Mucosa of stomach (tissue), 1 donor: ENCODE results near the gene DIAPH2.
"Not testable (repeated sequence)": the region's sequence is repeated elsewhere in the genome, so short reads cannot be mapped to it uniquely, and the experiment has no call there.

Experiments used
- H3K27me3 ChIP-seq: one replicate; pipeline ENCODE4 v1.7.0; 2013; ENCODE audit warnings: mild to moderate bottlenecking, low read length; ENCODE audit not compliant: control insufficient read depth, insufficient read depth
- H3K36me3 ChIP-seq: one replicate; pipeline ENCODE4 v1.7.0; 2013; ENCODE audit warnings: low read length; ENCODE audit not compliant: control insufficient read depth, insufficient read depth
- H3K4me1 ChIP-seq: one replicate; pipeline ENCODE4 v1.7.0; 2013; ENCODE audit warnings: mild to moderate bottlenecking, low read length; ENCODE audit not compliant: control insufficient read depth, insufficient read depth
- H3K4me3 ChIP-seq: one replicate; pipeline ENCODE4 v1.7.0; 2013; ENCODE audit warnings: low read length
- H3K9ac ChIP-seq: one replicate; pipeline ENCODE4 v1.7.0; 2013; ENCODE audit warnings: mild to moderate bottlenecking, low read length, moderate library complexity
- H3K9me3 ChIP-seq: one replicate; pipeline ENCODE4 v1.7.0; 2013; ENCODE audit warnings: mild to moderate bottlenecking, low read length, moderate library complexity; ENCODE audit not compliant: control insufficient read depth
- donor health status: Pancreatic carcinoma.

DIAPH2 gene

DNA sequence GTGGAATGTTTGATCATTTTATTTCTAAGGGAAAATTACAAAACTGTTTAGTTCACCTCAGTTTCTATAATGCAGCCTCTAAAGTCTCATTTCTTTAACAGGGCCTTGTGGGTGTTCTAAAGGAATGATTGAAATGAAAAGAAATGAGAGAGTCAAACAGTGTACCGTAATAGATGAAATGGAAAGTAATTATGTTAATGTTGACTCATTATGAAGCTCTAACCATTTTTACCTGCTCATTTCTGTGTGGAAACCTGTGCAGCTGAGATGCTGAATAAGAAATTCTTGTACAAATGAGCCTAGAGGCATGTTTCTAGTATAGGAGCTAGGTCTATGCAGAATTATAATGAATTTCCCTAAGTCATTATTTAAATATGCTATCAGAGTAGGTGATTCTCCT is 153.9 kb downstream of the DIAPH2 start:
- H3K36me3 ChIP-seq = no peaks in the 10 kb centered on the region
- no peaks in the 10 kb centered on the region for H3K9me3 ChIP-seq
- no peak overlapping the region for H3K4me3 ChIP-seq
- no peak overlapping the region for H3K9ac ChIP-seq
- H3K27me3 ChIP-seq = no peaks in the 10 kb centered on the region
- no peaks in the 10 kb centered on the region for H3K4me1 ChIP-seq

DNA sequence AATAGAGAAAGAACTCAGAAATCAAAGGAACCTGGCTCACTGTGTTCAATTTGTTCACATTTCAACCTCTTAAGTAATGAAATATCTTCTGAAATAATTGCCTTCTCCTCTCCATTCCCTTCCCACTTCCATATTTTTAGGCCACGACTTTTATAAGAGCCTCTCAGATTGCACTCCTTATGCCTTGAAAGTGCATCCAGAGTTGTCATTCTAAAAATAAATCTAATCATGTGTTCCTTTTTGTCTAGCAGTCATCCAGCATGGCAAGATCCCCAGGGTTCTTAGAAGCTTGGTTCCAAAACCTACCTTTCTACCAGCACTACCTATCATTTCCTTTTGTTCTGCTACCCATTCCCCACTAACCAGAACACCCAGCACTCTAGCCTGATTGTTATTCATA is 156.7 kb downstream of the DIAPH2 start:
- no peak overlapping the region for H3K9ac ChIP-seq
- no peaks in the 10 kb centered on the region for H3K36me3 ChIP-seq
- H3K27me3 ChIP-seq = no peaks in the 10 kb centered on the region
- H3K4me1 ChIP-seq = no peaks in the 10 kb centered on the region
- no peak overlapping the region for H3K4me3 ChIP-seq
- H3K9me3 ChIP-seq = no peaks in the 10 kb centered on the region

DNA sequence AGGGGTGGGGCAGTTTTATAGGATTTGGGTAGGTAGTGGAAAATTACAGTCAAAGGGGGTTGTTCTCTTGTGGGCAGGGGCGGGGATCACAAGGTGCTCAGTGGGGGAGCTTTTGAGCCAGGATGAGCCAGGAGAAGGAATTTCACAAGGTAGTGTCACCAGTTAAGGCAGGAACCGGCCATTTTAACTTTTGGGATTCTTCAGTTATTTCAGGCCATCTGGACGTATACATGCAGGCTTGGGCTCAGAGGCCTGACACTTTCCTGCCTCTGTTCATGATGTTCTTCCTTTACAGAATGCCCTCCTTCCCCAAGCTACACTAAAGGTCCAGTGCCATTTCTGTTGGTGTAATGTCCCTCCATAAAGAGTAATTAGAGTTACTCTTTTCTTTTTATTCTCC is 157.2 kb downstream of the DIAPH2 start:
- H3K9ac ChIP-seq, H3K36me3 ChIP-seq, H3K9me3 ChIP-seq, H3K4me3 ChIP-seq, H3K27me3 ChIP-seq, H3K4me1 ChIP-seq: not testable (repeated sequence)

DNA sequence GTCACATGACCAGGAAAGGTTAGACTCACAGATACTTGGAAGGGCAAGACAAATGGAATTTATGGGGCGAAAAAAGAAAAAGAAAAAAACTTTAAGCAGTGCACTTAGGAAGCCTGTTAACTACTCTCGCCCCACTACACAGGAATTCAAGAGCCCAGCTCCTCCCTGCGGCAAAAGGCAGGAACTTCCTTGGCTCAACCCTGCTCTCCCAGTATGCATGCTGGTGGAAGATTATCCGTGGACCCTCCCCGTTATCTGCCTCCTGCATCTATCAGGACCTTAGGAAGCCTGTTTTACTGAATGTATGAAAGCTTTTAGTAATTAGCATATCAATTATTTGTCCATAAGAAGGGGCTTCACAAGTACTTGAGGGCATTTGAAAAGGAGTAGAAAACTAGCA is 158.9 kb downstream of the DIAPH2 start:
- no peaks in the 10 kb centered on the region for H3K9me3 ChIP-seq
- H3K9ac ChIP-seq = no peak overlapping the region
- H3K27me3 ChIP-seq = no peaks in the 10 kb centered on the region
- H3K4me3 ChIP-seq = no peak overlapping the region
- H3K4me1 ChIP-seq = no peaks in the 10 kb centered on the region
- no peaks in the 10 kb centered on the region for H3K36me3 ChIP-seq

DNA sequence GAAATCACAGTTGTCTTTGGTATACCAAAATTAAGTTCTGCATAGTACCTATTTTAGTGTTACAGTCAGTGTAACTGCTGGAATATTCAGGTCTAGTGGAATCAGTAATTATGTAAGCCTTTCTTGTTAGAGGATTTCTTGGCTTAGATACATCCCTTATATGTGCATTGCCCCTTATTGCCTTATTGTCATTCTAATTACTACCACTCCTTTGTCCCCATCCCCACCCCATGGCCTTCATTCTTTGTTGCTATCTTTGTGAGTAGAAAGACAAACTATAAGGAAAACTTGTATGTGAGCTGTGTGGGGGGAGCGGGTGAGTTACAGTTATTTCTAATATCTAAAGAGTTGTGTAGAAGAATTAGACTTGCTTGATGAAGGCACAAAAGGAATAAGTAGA is 162.2 kb downstream of the DIAPH2 start:
- Histone ChIP-seq H3K9me3 (no peaks in the 10 kb centered on the region), H3K4me3 (no peak overlapping the region), H3K9ac (no peak overlapping the region), H3K27me3 (no peaks in the 10 kb centered on the region), H3K4me1 (no peaks in the 10 kb centered on the region), H3K36me3 (no peaks in the 10 kb centered on the region)

DNA sequence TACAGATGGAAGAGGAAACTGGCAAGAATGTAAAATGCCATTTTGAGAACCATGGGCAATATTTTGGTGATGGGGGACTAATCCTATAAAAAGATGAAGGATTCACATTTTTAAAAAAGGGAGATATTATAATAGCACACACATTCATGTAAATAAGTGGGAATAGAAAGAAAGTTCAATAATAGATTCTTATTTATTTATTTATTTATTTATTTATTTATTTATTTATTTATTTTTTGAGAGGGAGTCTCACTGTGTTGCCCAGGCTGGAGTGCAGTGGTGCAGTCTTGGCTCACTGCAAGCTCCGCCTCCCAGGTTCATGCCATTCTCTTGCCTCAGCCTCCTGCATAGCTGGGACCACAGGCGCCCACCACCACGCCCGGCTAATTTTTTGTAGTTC is 174.8 kb downstream of the DIAPH2 start:
- H3K9ac ChIP-seq, H3K27me3 ChIP-seq, H3K4me3 ChIP-seq, H3K36me3 ChIP-seq, H3K4me1 ChIP-seq, H3K9me3 ChIP-seq: not testable (repeated sequence)

DNA sequence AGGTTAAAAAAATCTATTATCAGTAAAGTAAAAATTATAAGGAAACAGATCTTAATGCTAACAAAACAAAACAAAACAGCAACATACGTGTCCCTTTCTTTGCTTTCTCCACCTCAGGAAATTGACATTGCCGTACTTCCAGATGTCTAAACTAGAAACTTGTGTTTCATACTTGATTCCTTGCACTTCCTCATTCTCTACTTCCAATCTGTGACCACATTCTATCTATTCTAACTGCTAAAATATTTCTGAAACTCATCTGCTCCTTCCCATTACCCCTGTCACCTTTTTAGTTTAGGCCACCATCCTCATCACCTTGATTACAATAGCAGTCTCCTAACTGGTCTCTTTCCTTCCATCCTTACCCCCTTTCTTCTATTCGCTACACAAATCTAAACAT is 176.6 kb downstream of the DIAPH2 start:
- Histone ChIP-seq H3K4me3 (no peak overlapping the region), H3K27me3 (no peaks in the 10 kb centered on the region), H3K36me3 (no peaks in the 10 kb centered on the region), H3K4me1 (no peaks in the 10 kb centered on the region), H3K9me3 (no peaks in the 10 kb centered on the region), H3K9ac (no peak overlapping the region)

DNA sequence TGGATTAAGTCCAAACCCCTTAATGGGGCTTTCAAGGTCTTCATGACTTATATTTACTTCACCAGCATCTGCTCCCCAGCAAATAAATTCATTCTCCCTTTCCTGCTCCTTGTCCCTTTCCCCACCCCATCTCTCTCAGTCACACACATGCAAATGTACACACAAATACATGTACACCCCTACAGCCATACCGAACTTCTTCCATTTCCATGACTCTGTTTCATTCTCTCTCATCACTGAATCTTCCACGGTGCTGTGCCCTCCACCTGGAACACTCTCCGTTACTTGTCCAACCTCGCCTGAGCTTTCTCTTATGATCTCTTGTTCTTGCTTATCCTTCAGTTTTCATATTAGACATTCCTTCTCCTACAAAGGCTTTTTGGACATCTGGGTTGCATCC is 177.0 kb downstream of the DIAPH2 start:
- Histone ChIP-seq H3K27me3 (no peaks in the 10 kb centered on the region), H3K4me1 (no peaks in the 10 kb centered on the region), H3K36me3 (no peaks in the 10 kb centered on the region), H3K9me3 (no peaks in the 10 kb centered on the region), H3K9ac (no peak overlapping the region), H3K4me3 (no peak overlapping the region)

DNA sequence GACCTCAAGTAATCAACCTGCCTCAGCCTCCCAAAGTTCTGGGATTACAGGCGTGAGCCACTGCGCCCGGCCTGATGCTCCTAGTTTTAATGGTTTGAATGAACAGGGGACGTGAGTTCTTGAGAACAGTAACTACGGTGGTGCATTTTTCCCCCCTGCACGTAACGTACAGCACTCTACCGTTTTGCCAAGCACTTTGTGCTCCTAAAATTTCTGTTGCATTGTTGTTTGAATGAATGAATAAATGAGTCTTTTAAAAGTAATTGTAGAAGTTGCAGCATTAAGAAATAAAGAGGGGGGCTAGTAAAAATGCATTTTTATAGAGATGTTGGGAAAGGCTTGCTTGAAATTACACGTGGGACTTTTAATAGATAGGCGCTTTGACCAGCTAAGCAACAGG is 199.0 kb downstream of the DIAPH2 start, which contains the start of gene RPA4:
Gene RPA4 (plus strand): TSS at position 301 of the 400 bp plus-strand sequence. CDS start 403 bp downstream, outside the sequence.
- no peaks in the 10 kb centered on the region for H3K27me3 ChIP-seq
- no peak within 1 kb of the TSS for H3K9ac ChIP-seq
- no peaks in the 10 kb centered on the region for H3K36me3 ChIP-seq
- no peak within 1 kb of the TSS for H3K4me3 ChIP-seq
- H3K9me3 ChIP-seq = no peaks in the 10 kb centered on the region
- H3K4me1 ChIP-seq = no peaks in the 10 kb centered on the region

DNA sequence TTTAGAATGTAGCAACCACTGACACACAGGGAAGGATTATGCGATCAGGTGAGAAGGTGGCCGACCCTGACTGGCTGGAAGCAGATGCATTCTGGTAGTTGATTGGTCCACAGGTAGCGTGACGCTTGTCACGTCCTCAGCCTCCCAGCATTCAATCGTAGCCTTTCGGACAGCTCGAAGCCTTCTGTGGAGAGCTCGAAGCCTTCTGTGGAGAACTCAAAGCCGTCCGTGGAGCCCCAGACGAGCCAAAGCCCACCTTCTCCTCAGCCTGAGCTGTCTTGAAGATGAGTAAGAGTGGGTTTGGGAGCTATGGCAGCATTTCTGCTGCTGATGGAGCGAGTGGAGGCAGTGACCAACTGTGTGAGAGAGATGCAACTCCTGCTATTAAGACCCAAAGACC is 199.4 kb downstream of the DIAPH2 start:
- Histone ChIP-seq H3K9me3 (no peaks in the 10 kb centered on the region), H3K4me3 (no peak overlapping the region), H3K27me3 (no peaks in the 10 kb centered on the region), H3K4me1 (no peaks in the 10 kb centered on the region), H3K36me3 (no peaks in the 10 kb centered on the region), H3K9ac (no peak overlapping the region)

DNA sequence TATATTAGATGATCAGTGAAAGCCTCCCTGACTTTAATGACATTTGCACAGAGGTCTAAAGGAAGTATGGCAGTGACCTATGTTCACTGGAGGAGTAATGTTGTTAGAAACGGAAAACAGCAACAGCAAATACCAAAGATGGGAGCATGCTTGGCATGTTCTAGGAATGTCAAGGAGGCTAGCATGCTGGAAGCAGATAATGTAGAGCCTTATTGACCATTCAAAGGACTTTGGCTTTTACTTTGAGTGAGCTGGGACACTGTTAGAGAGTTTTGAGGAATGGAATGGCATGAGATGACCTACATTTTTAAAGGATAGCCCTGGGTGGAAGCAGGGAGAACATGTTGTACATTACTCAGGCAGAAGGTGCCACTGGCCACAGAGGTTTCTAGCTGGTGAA is 205.1 kb downstream of the DIAPH2 start:
- Histone ChIP-seq H3K4me1 (no peaks in the 10 kb centered on the region), H3K9me3 (no peaks in the 10 kb centered on the region), H3K27me3 (no peaks in the 10 kb centered on the region), H3K9ac (no peak overlapping the region), H3K4me3 (no peak overlapping the region), H3K36me3 (no peaks in the 10 kb centered on the region)

DNA sequence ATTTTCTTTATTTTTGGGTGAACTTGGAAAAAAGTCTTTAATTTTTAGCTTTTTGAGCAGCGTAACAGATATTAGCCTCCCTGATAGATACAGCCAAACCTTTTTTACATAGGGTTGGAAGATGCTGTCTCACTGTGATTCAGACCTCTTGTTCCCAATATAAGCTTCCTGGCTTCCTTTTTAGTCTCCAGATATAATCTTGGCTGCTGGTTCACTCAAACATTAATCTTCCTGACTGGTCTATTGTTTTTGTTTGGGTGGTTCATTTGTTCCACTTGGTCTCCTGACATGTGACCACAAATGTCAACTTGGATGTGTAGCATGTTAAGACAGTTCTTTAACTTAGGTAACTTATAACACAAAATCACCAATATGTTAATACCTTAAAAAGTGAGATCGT is 222.1 kb downstream of the DIAPH2 start:
- Histone ChIP-seq H3K9me3 (no peaks in the 10 kb centered on the region), H3K27me3 (no peaks in the 10 kb centered on the region), H3K4me3 (no peak overlapping the region), H3K9ac (no peak overlapping the region), H3K36me3 (no peaks in the 10 kb centered on the region), H3K4me1 (no peaks in the 10 kb centered on the region)

DNA sequence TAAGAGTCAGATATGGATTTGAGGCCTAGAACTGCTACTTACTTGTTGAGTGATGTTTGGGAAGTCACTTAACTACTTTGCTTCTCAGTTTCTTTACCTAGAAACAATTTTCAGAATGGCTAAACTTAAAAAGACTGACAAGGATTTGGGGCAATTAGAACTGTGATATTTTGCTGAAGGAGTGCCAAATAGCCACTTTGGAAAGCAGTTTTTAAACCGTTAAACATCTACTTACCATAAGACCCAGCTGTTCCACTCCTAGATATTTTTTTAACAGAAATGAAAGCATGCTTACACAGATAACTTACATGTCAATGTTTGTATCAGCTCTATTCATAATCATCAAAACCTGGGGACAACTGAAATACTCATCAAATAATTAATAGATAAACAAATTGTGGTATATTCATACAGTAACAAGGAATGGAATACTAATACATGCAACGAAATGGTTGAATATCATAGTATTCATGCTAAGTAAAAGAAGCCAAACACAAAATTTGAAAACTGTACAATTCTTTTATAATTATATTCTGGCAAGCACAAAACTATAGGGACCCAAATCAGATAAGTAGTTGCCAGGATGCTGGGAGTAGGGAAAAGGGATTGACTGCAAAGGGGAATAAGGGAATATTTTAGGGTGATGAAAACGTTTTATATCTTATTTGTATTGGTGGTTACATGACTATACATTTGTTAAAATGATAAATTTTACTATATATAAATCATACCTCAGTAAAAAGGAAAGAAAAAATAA is 223.1 kb downstream of the DIAPH2 start:
- Histone ChIP-seq H3K27me3 (no peaks in the 10 kb centered on the region), H3K9me3 (no peaks in the 10 kb centered on the region), H3K4me1 (no peaks in the 10 kb centered on the region), H3K4me3 (no peak overlapping the region), H3K9ac (no peak overlapping the region), H3K36me3 (no peaks in the 10 kb centered on the region)
